GM10248 (cell line): Measurements from ENCODE around the gene MAP3K5.

Source experiments
- CTCF ChIA-PET: fragments of 300-600 bp; sonication (Branson Sonifier 250); formaldehyde crosslinking; extraction: SDS; loops from one replicate; lab custom pipeline; 2021; ENCODE audit warnings: antibody characterized with exemption; lab: Yijun Ruan, JAX
- POLR2A ChIA-PET: fragments of 350-650 bp; sonication (Branson Sonifier 250); formaldehyde crosslinking; extraction: SDS; loops from one replicate; lab custom pipeline; 2020; ENCODE audit warnings: antibody characterized with exemption; lab: Yijun Ruan, JAX
- DNase-seq: peaks from one replicate; pipeline ENCODE4 v3.0.0; 2012; ENCODE audit errors: extremely low spot score
- TF ChIP-seq, protein P1 (sequence below): IDR thresholded peaks from 2 replicates; pipeline ENCODE4 v1.5.1; 2012; ENCODE audit warnings: mild to moderate bottlenecking, low read depth; ENCODE audit errors: extremely low read depth, missing control alignments, control extremely low read depth

MAP3K5 gene

DNA sequence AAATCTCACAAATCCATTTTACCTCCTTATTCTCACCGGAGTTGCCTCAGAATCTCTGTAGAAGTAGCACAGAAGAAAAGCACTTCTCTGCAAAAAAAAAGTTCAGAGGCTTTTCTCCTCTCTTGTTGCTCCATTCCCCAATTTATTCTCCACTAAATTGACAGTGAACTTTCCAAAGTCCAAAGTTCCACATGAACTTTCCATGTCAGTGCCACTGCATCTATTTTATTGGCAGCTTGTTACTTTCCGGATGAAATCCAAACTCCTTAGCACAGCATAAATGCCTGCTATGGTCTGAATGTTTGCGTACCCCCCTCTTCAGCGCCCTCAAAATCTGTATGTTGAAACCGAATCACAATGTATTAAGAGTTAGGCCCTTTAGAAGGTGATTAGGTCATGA, 165.1 kb downstream of the MAP3K5 start:
- POLR2A ChIA-PET = no interaction called here
- CTCF ChIA-PET = interaction anchor here (0.7 to 6.0 kb wide), 7 partner anchors 10 to 196 kb away, joined by 3 to 70 read pairs (median 3); partner anchors contain the start of gene PEX7
- no peak for DNase-seq
- TF ChIP-seq, protein P1, sequence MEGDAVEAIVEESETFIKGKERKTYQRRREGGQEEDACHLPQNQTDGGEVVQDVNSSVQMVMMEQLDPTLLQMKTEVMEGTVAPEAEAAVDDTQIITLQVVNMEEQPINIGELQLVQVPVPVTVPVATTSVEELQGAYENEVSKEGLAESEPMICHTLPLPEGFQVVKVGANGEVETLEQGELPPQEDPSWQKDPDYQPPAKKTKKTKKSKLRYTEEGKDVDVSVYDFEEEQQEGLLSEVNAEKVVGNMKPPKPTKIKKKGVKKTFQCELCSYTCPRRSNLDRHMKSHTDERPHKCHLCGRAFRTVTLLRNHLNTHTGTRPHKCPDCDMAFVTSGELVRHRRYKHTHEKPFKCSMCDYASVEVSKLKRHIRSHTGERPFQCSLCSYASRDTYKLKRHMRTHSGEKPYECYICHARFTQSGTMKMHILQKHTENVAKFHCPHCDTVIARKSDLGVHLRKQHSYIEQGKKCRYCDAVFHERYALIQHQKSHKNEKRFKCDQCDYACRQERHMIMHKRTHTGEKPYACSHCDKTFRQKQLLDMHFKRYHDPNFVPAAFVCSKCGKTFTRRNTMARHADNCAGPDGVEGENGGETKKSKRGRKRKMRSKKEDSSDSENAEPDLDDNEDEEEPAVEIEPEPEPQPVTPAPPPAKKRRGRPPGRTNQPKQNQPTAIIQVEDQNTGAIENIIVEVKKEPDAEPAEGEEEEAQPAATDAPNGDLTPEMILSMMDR = no peak

DNA sequence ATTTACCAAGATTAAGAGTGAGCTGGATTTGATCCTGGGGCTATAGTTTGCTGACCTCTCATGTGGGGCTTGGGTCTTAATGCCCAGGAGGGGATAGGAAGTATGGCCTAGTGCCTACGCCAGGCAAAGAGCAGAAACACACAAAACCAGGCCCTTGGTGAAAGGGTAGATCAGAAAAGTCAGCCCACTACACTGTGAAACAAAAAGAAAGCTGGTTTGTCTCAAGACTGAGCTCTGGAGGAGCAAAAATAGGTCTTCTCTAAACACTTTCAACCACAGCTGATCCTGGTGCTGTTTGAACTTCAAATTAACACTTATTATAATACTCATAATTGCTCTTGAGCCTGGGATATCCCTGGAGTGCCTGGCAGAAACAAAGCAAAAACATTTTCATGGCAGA, 167.0 kb downstream of the MAP3K5 start:
- TF ChIP-seq, protein P1 = no peak
- CTCF ChIA-PET = interaction anchor here (1.1 to 6.0 kb wide), 5 partner anchors 10 to 167 kb away, joined by 3 to 70 read pairs (median 6); partner anchors contain the start of gene MAP3K5
- no peak for DNase-seq
- POLR2A ChIA-PET = no interaction called here

DNA sequence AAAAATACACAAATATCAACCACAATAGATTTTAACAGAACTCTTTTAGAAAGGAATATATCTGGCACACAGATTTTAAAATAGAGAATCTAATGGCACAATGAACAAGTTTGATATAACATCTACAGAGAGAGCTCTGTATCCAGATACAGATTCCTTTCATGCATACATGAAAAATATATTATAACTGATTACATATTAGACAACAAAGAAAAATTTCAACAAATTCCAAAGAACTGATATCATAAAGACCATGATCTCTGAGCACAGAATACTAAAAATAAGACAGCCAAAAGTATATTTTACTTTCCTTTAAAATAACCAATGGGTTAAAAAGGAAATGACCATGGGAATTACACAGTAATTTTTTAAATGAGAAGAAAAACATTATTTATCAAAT, 167.9 kb downstream of the MAP3K5 start:
- no peak for DNase-seq
- POLR2A ChIA-PET = no interaction called here
- CTCF ChIA-PET = interaction anchor here (1.1 to 6.0 kb wide), 3 partner anchors 10 to 19 kb away, joined by 3 to 70 read pairs (median 4); no protein-coding TSS in a partner anchor
- TF ChIP-seq, protein P1 = no peak

DNA sequence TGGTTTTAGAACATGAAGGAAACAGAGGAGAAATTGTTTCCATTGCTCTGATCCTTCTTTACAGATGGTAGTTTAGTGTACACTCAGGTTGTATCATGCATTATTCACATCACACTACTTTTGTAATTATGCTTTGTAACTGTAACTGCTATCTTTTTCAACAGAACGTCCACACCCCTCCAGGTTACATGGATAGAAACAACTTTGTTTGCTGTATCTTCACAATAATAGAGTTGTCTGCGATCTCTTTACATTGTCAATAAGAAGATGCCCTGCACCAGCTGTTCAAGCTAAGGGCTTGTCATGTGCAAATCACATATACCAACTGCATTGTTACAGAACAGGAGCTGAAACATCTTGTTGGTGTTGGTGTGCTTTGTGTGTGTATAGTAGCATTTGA, 174.2 kb downstream of the MAP3K5 start:
- no peak for DNase-seq
- ChIA-PET POLR2A (no interaction called here), CTCF (interaction anchor here (3.5 to 4.0 kb wide), 2 partner anchors 12 to 26 kb away, joined by 8 to 19 read pairs; no protein-coding TSS in a partner anchor)
- TF ChIP-seq, protein P1 = no peak

DNA sequence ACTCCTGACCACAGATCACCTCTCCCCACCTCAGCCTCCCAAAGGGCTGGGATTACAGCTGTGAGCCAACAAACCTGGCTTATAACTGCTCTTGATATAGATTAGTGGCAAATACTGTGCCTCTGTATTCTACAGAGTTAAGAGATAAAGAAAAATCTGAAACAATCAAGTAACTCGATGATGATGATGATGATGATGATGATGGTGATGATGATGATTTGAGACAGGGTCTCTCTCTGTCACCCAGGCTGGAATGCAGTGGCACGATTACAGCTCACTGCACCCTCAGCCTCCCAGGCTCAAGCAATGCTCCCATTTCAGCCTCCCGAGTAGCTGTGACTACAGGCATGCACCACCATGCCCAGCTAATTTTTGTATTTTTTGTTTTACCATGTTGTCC, 175.8 kb downstream of the MAP3K5 start:
- ChIA-PET POLR2A (no interaction called here), CTCF (interaction anchor here (0.9 to 4.0 kb wide), 9 partner anchors 8 to 176 kb away, joined by 3 to 19 read pairs (median 3); partner anchors contain the start of gene MAP3K5)
- DNase-seq = no peak
- TF ChIP-seq, protein P1 = no peak

DNA sequence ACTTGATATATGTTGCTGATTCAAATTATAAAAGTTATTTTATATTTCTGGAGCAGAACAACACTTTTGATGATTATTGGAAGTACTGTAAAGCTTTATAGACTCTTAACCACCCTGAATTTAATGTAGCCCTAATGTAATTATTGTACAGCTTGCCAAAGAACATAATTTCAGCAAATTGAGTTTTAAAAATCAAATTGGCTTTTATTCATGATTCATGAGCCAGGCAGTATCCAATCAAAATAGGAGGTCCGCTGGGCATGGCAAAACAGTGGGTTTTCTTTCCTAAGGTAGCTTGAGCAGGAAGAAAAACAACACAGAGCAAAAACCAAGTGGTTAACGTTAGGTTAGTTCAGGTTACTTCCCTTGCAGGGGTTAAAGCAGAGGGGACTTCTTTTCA, 177.3 kb downstream of the MAP3K5 start:
- POLR2A ChIA-PET = no interaction called here
- no peak for DNase-seq
- CTCF ChIA-PET = interaction anchor here (1.6 to 4.0 kb wide), 6 partner anchors 8 to 177 kb away, joined by 3 to 19 read pairs (median 6); partner anchors contain the start of gene MAP3K5
- TF ChIP-seq, protein P1 = no peak
